H1 (cell line): Measurements from ENCODE around the gene DDC. TPM values are rescaled to one million over a fixed set of nuclear protein-coding genes. Genes with fewer than 3 reads are reported as not detected.

Experiments used
- CTCF ChIA-PET: fragments of 300-600 bp; sonication (Branson Sonifier 250); formaldehyde crosslinking; loops from one replicate; lab custom pipeline; 2021; ENCODE audit not compliant: partially characterized antibody; lab: Charles Lee
- POLR2A ChIA-PET: fragments of 300-600 bp; sonication (Branson Sonifier 250); formaldehyde crosslinking; loops from one replicate; lab custom pipeline; 2021; ENCODE audit warnings: inconsistent platforms; ENCODE audit not compliant: partially characterized antibody; lab: Charles Lee
- DNase-seq, 2 experiments: peaks; one replicate each; pipeline versions ENCODE4 v3.0.0 to v3.0.0-alpha.2; 2010 to 2022; ENCODE audit warnings: low spot score in 2 of 2, low read depth in 1 of 2, mixed read lengths in 1 of 2
- FAIRE-seq: peaks from 2 replicates; lab custom pipeline; 2011; peaks lifted over from hg19 to GRCh38; lab: Jason Lieb, UNC
- H2AFZ ChIP-seq: 2 replicates; pipeline ENCODE4 v1.8.1; 2012; ENCODE audit warnings: low read length, inconsistent platforms
- H2AK5ac ChIP-seq: 2 replicates; pipeline ENCODE4 v1.6.1; 2013; ENCODE audit warnings: low read depth, low read length
- H2BK120ac ChIP-seq: replicated peaks from 2 replicates; pipeline ENCODE3; 2013; ENCODE audit warnings: low read depth, low read length, inconsistent platforms
- H2BK12ac ChIP-seq: 2 replicates; pipeline ENCODE4 v1.6.1; 2013; ENCODE audit warnings: low read depth, low read length
- H2BK15ac ChIP-seq: 2 replicates; pipeline ENCODE4 v1.6.1; 2013; ENCODE audit warnings: low read length
- H2BK20ac ChIP-seq: 2 replicates; pipeline ENCODE4 v1.6.1; 2013; ENCODE audit warnings: low read length
- H2BK5ac ChIP-seq: 2 replicates; pipeline ENCODE4 v1.6.1; 2013; ENCODE audit warnings: low read depth, low read length
- H3K14ac ChIP-seq: 2 replicates; pipeline ENCODE4 v1.6.1; 2013; ENCODE audit warnings: inconsistent platforms; ENCODE audit not compliant: insufficient read length
- H3K18ac ChIP-seq: 2 replicates; pipeline ENCODE4 v1.6.1; 2013; ENCODE audit warnings: low read length; ENCODE audit errors: extremely low read depth
- H3K23ac ChIP-seq: 2 replicates; pipeline ENCODE4 v1.6.1; 2013; ENCODE audit warnings: inconsistent platforms; ENCODE audit not compliant: insufficient read length
- H3K23me2 ChIP-seq: 2 replicates; pipeline ENCODE4 v1.6.1; 2013; ENCODE audit warnings: low read depth, low read length
- H3K27ac ChIP-seq: 2 replicates; pipeline ENCODE4 v1.6.1; 2011; ENCODE audit warnings: low read depth, low read length, inconsistent platforms
- H3K27me3 ChIP-seq, 4 experiments: replicated peaks in 1 of 4; 1 replicate in 1 of 4; 2 replicates in 3 of 4; pipeline versions ENCODE4 v1.6.1 to v1.8.1; 2011 to 2013; ENCODE audit warnings: low read length in 3 of 4, mild to moderate bottlenecking in 3 of 4, inconsistent platforms in 2 of 4, mixed read lengths in 2 of 4, moderate library complexity in 1 of 4; ENCODE audit not compliant: control insufficient read depth in 3 of 4, insufficient read depth in 3 of 4; ENCODE audit errors: extremely low read depth in 1 of 4
- H3K36me3 ChIP-seq, 4 experiments: 2 replicates each; pipeline versions ENCODE4 v1.6.1 to v1.8.1; 2011 to 2013; ENCODE audit warnings: mild to moderate bottlenecking in 4 of 4, low read length in 3 of 4, moderate library complexity in 2 of 4, control low read depth in 1 of 4, inconsistent platforms in 1 of 4; ENCODE audit not compliant: insufficient read depth in 4 of 4, control insufficient read depth in 2 of 4
- H3K4ac ChIP-seq: replicated peaks from 2 replicates; pipeline ENCODE3; 2013; ENCODE audit warnings: low read length, low read depth, mixed read lengths, inconsistent platforms; ENCODE audit not compliant: insufficient read length
- H3K4me1 ChIP-seq, 4 experiments: replicated peaks in 1 of 4; 1 replicate in 1 of 4; 2 replicates in 3 of 4; pipeline versions ENCODE4 v1.6.1 to v1.8.1; 2011 to 2013; ENCODE audit warnings: low read length in 3 of 4, inconsistent platforms in 2 of 4, mixed read lengths in 1 of 4; ENCODE audit not compliant: insufficient read depth in 4 of 4, control insufficient read depth in 3 of 4
- H3K4me2 ChIP-seq, 2 experiments: 2 replicates each; pipeline versions ENCODE4 v1.6.1 to v1.8.1; 2011 to 2013; ENCODE audit warnings: low read depth in 2 of 2, low read length in 2 of 2, control low read depth in 1 of 2, inconsistent platforms in 1 of 2, mild to moderate bottlenecking in 1 of 2; ENCODE audit not compliant: insufficient read depth in 1 of 2
- H3K4me3 ChIP-seq, 4 experiments: fragments of 200-600, 300-600 bp in 1 of 4; sonication (generic), shearing (Covaris generic), sonication (Bioruptor Twin) in 1 of 4; 2 replicates each; pipeline versions ENCODE4 v1.5.1 to v1.8.1; 2011 to 2016; ENCODE audit warnings: low read length in 4 of 4, low read depth in 3 of 4, control low read depth in 2 of 4, inconsistent platforms in 2 of 4, mild to moderate bottlenecking in 2 of 4, mixed read lengths in 1 of 4, moderate library complexity in 1 of 4; ENCODE audit not compliant: insufficient read depth in 2 of 4; ENCODE audit errors: extremely low read depth in 1 of 4
- H3K56ac ChIP-seq: replicated peaks from 2 replicates; pipeline ENCODE3; 2013; ENCODE audit warnings: low read depth, mild to moderate bottlenecking, mixed read lengths, low read length, inconsistent platforms; ENCODE audit not compliant: insufficient read length
- H3K79me1 ChIP-seq: 2 replicates; pipeline ENCODE4 v1.6.1; 2013; ENCODE audit warnings: low read depth, low read length, control low read depth
- H3K79me2 ChIP-seq, 2 experiments: 2 replicates each; pipeline versions ENCODE4 v1.6.1 to v1.8.1; 2012 to 2013; ENCODE audit warnings: low read length in 2 of 2, mild to moderate bottlenecking in 2 of 2, inconsistent platforms in 1 of 2; ENCODE audit not compliant: insufficient read depth in 2 of 2, control insufficient read depth in 1 of 2
- H3K9ac ChIP-seq, 4 experiments: replicated peaks in 1 of 4; 1 replicate in 1 of 4; 2 replicates in 3 of 4; pipeline versions ENCODE4 v1.6.1 to v1.8.1; 2011 to 2013; ENCODE audit warnings: low read depth in 3 of 4, low read length in 3 of 4, control low read depth in 2 of 4, mild to moderate bottlenecking in 2 of 4, moderate library complexity in 2 of 4, inconsistent platforms in 1 of 4; ENCODE audit errors: extremely low read depth in 1 of 4
- H3K9me3 ChIP-seq, 2 experiments: 2 replicates each; pipeline versions ENCODE4 v1.6.1 to v1.8.1; 2012 to 2013; ENCODE audit warnings: mild to moderate bottlenecking in 2 of 2, moderate library complexity in 2 of 2, control low read depth in 1 of 2, inconsistent platforms in 1 of 2, low read depth in 1 of 2, low read length in 1 of 2, mixed read lengths in 1 of 2; ENCODE audit not compliant: insufficient read depth in 2 of 2
- H4K20me1 ChIP-seq, 2 experiments: replicated peaks in 1 of 2; 2 replicates each; pipeline versions ENCODE3 to v1.8.1; 2011 to 2013; ENCODE audit warnings: inconsistent platforms in 2 of 2, low read length in 2 of 2, mild to moderate bottlenecking in 1 of 2; ENCODE audit not compliant: insufficient read depth in 2 of 2, control insufficient read depth in 1 of 2
- H4K5ac ChIP-seq: 2 replicates; pipeline ENCODE4 v1.6.1; 2013; ENCODE audit warnings: low read length, low read depth, mixed read lengths, inconsistent platforms; ENCODE audit not compliant: insufficient read length
- H4K8ac ChIP-seq: 2 replicates; pipeline ENCODE4 v1.8.0; 2013; ENCODE audit warnings: mild to moderate bottlenecking, moderate library complexity, low read length, inconsistent platforms; ENCODE audit not compliant: insufficient read depth; ENCODE audit errors: extremely low read depth
- H4K91ac ChIP-seq: replicated peaks from 2 replicates; pipeline ENCODE3; 2013; ENCODE audit warnings: low read length, mixed read lengths, inconsistent platforms; ENCODE audit not compliant: insufficient read length
- ATF2 ChIP-seq: IDR thresholded peaks from 2 replicates; pipeline ENCODE4 v1.6.1; 2012; ENCODE audit warnings: low read length, inconsistent platforms
- ATF3 ChIP-seq: IDR thresholded peaks from 2 replicates; pipeline ENCODE4 v1.6.1; 2011; ENCODE audit warnings: low read depth, mild to moderate bottlenecking, low read length; ENCODE audit not compliant: insufficient read depth
- BCL11A ChIP-seq, 2 experiments: IDR thresholded peaks; one replicate each; pipeline ENCODE4 v1.6.1; 2011; ENCODE audit warnings: low read depth in 2 of 2, low read length in 2 of 2, mild to moderate bottlenecking in 2 of 2
- CEBPB ChIP-seq: IDR thresholded peaks from 2 replicates; pipeline ENCODE4 v1.6.1; 2012; ENCODE audit warnings: low read depth, low read length
- CHD2 ChIP-seq: IDR thresholded peaks from 2 replicates; pipeline ENCODE4 v1.6.1; 2012; ENCODE audit warnings: low read length, improper control_type of control experiment
- CTBP2 ChIP-seq: IDR thresholded peaks from 2 replicates; pipeline ENCODE4 v1.7.0; 2011; ENCODE audit warnings: borderline replicate concordance, mild to moderate bottlenecking, moderate library complexity, mixed read lengths, low read length; ENCODE audit not compliant: insufficient read depth, insufficient read length
- GABPA ChIP-seq: IDR thresholded peaks from 2 replicates; pipeline ENCODE4 v1.6.1; 2011; ENCODE audit warnings: mild to moderate bottlenecking, low read length, moderate library complexity, borderline replicate concordance; ENCODE audit not compliant: insufficient read depth
- NANOG ChIP-seq: IDR thresholded peaks from 2 replicates; pipeline ENCODE4 v1.6.1; 2011; ENCODE audit warnings: low read length, low read depth, mild to moderate bottlenecking, inconsistent platforms; ENCODE audit not compliant: insufficient read depth, poor library complexity, severe bottlenecking
- NRF1 ChIP-seq: IDR thresholded peaks from 2 replicates; pipeline ENCODE4 v1.6.1; 2011; ENCODE audit warnings: mild to moderate bottlenecking, low read depth, low read length, improper control_type of control experiment
- SIX5 ChIP-seq: IDR thresholded peaks from 2 replicates; pipeline ENCODE4 v1.6.1; 2011; ENCODE audit warnings: mild to moderate bottlenecking, low read depth, low read length
- SRF ChIP-seq: IDR thresholded peaks from 2 replicates; pipeline ENCODE4 v1.6.1; 2011; ENCODE audit warnings: mild to moderate bottlenecking, low read depth, low read length, moderate library complexity
- WGBS, 2 experiments: shearing (Covaris generic) in 1 of 2; methylation state at CpG; one replicate each; pipeline versions ENCODE4 v1.1.6 to v1.1.7; 2013 to 2015; ENCODE audit warnings: low lambda C conversion rate in 2 of 2, mixed read lengths in 2 of 2, inconsistent platforms in 1 of 2, low coverage in 1 of 2, missing lambda C conversion rate in 1 of 2; ENCODE audit not compliant: insufficient replicate concordance in 2 of 2, insufficient coverage in 1 of 2, insufficient read length in 1 of 2; ENCODE audit errors: extremely low coverage in 1 of 2, missing lambda C conversion rate in 1 of 2; 5-methylcytosine and 5-hydroxymethylcytosine counted together
- polyA plus RNA-seq, 7 experiments: library from polyadenylated mRNA; depleted of rRNA in 3 of 7; stranded (reverse) in 5 of 7; unstranded in 2 of 7; fragments of >200 nt in 5 of 7; fragments of 200-250 nt in 2 of 7; gene quantifications; 1 replicate in 5 of 7; 2 replicates in 1 of 7; 4 replicates in 1 of 7; pipeline versions ENCODE4 v1.2.1 to v1.2.3, GENCODE V29; 2011 to 2013; ENCODE audit warnings: missing spikeins in 2 of 7, mixed read lengths in 2 of 7
- total RNA-seq: library from RNA; stranded (reverse); fragmentation: NEBNext Ultra II Directional; extraction: Animal tissue kit (Norgen Biotek cat#: 25700); gene quantifications from 2 replicates; pipeline ENCODE4 v1.2.1, GENCODE V29; 2021

The DDC gene
- total and polyA plus RNA-seq, 2 of the 8 experiments (the other 6 are each of a cell fraction or from before 2014, with no cell fraction given), result 0.05 TPM; not detected in 1

DNA sequence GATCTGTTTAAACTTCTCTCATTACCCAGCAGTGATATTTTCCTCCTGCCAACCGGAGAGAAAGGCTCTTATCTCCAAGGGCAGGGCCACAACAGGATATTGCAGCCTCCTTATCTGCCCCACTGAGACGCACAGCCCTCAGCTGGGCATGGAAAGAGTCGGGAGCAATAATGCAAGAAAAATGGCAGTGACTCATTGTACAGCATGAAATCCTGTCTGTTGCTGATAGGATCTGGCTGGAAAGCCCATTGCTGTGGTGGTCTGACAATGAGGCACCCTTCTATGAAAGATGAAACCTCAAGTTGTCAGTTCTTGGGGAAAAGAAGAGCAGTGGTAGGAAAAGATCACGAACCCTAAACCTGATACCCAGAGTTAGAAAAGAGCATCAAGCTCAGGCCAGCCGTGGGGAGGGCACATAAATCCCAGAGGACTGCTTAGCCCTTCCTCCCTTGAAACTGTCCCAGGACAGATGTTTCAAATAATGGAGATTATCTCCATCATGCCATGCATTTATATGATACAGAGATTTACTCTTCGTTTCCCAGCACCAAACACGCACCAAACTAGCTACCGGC is 68.0 kb downstream of the DDC start:
- H2AFZ ChIP-seq, result no peak overlapping the region
- 89% methylated on average over 8 of the region's 8 CpGs; no CpG with 5 or more reads in 1 of the 2 experiments for WGBS, 2 experiments

More for the DNA sequence above, 68.0 kb downstream of the DDC start:
- H3K79me1 ChIP-seq, result no peaks in the 10 kb centered on the region
- H3K4ac ChIP-seq, result no peak overlapping the region
- H3K18ac ChIP-seq, result no peak overlapping the region
- no peak overlapping the region for H2BK20ac ChIP-seq
- no peak overlapping the region for H2BK15ac ChIP-seq
- no peaks in the 10 kb centered on the region for H3K36me3 ChIP-seq
- H3K14ac ChIP-seq, result no peak overlapping the region
- no peaks in the 10 kb centered on the region for H3K4me1 ChIP-seq
- H3K79me2 ChIP-seq, result no peaks in the 10 kb centered on the region
- H4K8ac ChIP-seq, result no peak overlapping the region
- POLR2A ChIA-PET, result no interaction called here
- DNase-seq (no peak), FAIRE-seq (no peak)
- no peak overlapping the region for H2BK12ac ChIP-seq
- H4K91ac ChIP-seq, result no peak overlapping the region
- H3K56ac ChIP-seq, result no peak overlapping the region
- no peak overlapping the region for H3K23ac ChIP-seq
- no peak overlapping the region for H3K4me2 ChIP-seq
- H3K9me3 ChIP-seq, result no peaks in the 10 kb centered on the region
- no peak overlapping the region for H2BK120ac ChIP-seq
- H3K4me3 ChIP-seq, result no peak overlapping the region
- CTCF ChIA-PET, result interaction anchor here (0.7 to 1.5 kb wide), 8 partner anchors 8 to 644 kb away, joined by 3 to 4 read pairs (median 3); no protein-coding TSS in a partner anchor
- no peak overlapping the region for H2BK5ac ChIP-seq
- H3K27ac ChIP-seq, result no peak overlapping the region
- TF ChIP-seq NANOG (no peak), CEBPB (no peak), ATF3 (no peak), CHD2 (no peak), CTBP2 (no peak), GABPA (no peak), NRF1 (no peak), SRF (no peak), BCL11A (IDR thresholded peaks at IDR 0.05; ENCODE audit: low read depth in 2 of 2, low read length in 2 of 2) (no peak), ATF2 (no peak), SIX5 (no peak)
- TF ChIP-seq, all 59 proteins: peak for 0
- no peaks in the 10 kb centered on the region for H3K23me2 ChIP-seq
- no peaks in the 10 kb centered on the region for H3K27me3 ChIP-seq
- no peak overlapping the region for H3K9ac ChIP-seq
- no peaks in the 10 kb centered on the region for H4K20me1 ChIP-seq
- no peak overlapping the region for H4K5ac ChIP-seq
- no peak overlapping the region for H2AK5ac ChIP-seq
